HAP-1 (cell line): ENCODE data around the gene NR5A2.

Source experiments
- DNase-seq, 2 experiments: peaks; one replicate each; pipeline ENCODE4 v3.0.0-alpha.2; 2016 to 2020; ENCODE audit warnings: low spot score in 2 of 2
- H3K27me3 ChIP-seq: fragments of 250-450 bp; sonication (Bioruptor Pico); 2 replicates; pipeline ENCODE4 v1.5.1; 2020; ENCODE audit warnings: low read depth, mild to moderate bottlenecking, moderate library complexity
- H3K36me3 ChIP-seq: fragments of 250-450 bp; sonication (Bioruptor Pico); replicated peaks from 2 replicates; pipeline ENCODE4 v1.5.1; 2020; ENCODE audit warnings: mild to moderate bottlenecking
- H3K4me1 ChIP-seq: fragments of 250-450 bp; sonication (Bioruptor Pico); 2 replicates; pipeline ENCODE4 v1.5.1; 2020; ENCODE audit warnings: mild to moderate bottlenecking
- H3K4me3 ChIP-seq: fragments of 250-450 bp; sonication (Bioruptor Pico); 2 replicates; pipeline ENCODE4 v1.5.1; 2020; ENCODE audit warnings: mild to moderate bottlenecking, moderate library complexity
- H3K9me3 ChIP-seq: fragments of 250-450 bp; sonication (Bioruptor Pico); 2 replicates; pipeline ENCODE4 v1.5.1; 2020; ENCODE audit warnings: mild to moderate bottlenecking, moderate library complexity
- in situ Hi-C: fragments of 300-500 bp; cut with MboI; formaldehyde crosslinking; loops from 3 replicates; pipeline ENCODE4 v1.14.3; 2020; ENCODE audit warnings: low sequenced_read_pairs, inconsistent platforms, mixed read lengths

Gene NR5A2

DNA sequence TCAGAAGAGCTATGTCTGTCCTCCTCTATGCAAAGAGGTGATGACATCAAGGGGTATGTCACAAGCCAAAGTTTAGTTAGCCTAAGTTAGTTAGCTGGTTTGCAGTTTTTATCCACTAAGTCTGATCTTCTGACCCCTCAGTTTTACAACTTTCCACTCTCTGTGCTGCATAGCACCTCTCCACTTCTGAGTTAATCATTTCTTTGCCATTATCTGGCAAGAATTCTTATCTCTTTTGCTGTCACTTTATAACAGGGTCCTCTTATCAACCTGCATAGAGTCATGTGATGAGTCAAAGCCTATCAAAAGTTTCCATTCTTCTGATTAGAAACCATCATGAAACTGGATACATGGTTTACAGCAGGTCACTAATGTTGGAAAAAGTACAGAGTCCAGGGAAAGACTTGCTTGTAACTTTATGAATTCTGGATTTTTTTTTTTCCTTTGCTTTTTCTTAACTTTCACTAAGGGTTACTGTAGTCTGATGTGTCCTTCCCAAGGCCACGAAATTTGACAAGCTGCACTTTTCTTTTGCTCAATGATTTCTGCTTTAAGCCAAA, at the start of gene NR5A2:
TSS of gene NR5A2 (plus strand) at position 447 of the 560 bp plus-strand sequence. CDS start 138 bp downstream, outside the sequence.
- no peaks in the 10 kb centered on the region for H3K27me3 ChIP-seq
- H3K36me3 ChIP-seq: no peaks in the 10 kb centered on the region
- H3K9me3 ChIP-seq: no peaks in the 10 kb centered on the region; the same call in 1 of the 2 replicates
- DNase-seq: no peak
- H3K4me3 ChIP-seq: peak within 1 kb of the TSS; percentile 43
- in situ Hi-C loops: no loop called here
- peaks cover 9% of the 10 kb centered on the region for H3K4me1 ChIP-seq

DNA sequence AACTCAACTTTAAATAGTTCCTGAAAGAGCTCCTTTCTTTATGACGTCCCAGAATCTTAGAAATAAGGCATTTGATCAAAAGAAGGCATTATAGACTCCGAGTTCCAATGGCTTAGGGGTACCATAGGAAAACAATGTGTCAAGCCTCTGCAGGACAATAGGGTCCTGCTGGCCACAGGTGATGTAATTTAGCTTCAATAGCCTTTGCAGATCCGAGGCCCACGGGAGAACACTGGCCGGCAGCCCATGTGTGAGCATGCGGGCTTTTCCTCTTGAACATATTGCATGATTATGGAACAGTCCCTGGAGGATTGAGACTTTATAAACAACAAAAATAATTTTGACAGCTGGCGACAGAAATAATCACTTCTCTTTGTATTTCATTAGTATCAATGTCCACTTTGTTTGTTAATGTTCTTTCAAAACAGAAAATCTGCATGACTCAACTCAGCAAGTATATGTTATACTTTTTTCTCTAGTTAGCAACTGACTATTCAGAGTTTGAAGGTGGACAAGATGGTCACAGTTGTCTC, 49.0 kb upstream of the NR5A2 start:
- DNase-seq: no peak
- no peaks in the 10 kb centered on the region for H3K36me3 ChIP-seq

DNA sequence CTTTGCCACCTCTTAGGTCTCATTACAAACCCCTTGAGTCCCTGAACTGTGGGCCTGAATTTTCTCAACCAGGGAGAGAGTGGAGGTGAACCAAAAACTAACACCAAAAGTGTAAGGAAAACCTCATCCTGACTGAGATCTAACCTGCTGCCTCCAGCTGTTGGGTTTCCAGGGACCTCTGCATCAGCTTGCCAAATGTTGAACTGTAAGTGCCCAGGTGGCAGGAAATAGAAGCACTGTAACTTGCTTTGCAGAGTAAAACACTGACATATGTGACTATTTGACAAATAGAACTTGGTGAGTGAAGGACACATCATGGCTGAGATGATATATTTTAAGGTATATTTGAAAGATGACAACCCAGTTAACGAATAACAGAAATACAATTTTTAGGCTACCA, 48.4 kb upstream of the NR5A2 start:
- Histone ChIP-seq H3K4me3 (no peak overlapping the region), H3K36me3 (no peaks in the 10 kb centered on the region), H3K9me3 (no peaks in the 10 kb centered on the region), H3K4me1 (peaks cover 24% of the 10 kb centered on the region), H3K27me3 (no peaks in the 10 kb centered on the region)
- DNase-seq: no peak
- in situ Hi-C loops: no loop called here

More for the DNA sequence above, 49.0 kb upstream of the NR5A2 start:
- Histone ChIP-seq H3K4me3 (no peak overlapping the region), H3K4me1 (peaks cover 24% of the 10 kb centered on the region), H3K27me3 (no peaks in the 10 kb centered on the region), H3K9me3 (no peaks in the 10 kb centered on the region)
- in situ Hi-C loops: no loop called here

DNA sequence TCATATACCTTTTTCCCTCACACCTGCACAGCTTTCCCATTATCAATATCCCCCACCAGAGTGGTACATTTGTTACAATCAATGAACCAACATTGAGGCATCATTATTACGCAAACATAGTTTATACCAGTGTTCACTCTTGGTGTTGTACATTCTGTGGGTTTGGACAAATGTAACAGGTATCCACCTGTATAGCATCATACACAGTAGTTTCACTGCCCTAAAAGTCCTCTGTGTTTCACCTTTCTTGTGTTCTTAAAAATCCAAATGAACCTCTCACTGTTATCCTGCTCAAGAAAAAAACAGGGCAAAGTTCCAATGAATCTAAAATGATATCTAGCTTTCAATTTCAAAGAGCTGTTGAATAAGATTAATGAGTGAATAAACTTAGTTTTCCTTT, 45.9 kb upstream of the NR5A2 start:
- H3K4me3 ChIP-seq: no peak overlapping the region
- H3K36me3 ChIP-seq: no peaks in the 10 kb centered on the region
- no peaks in the 10 kb centered on the region for H3K27me3 ChIP-seq
- peaks cover 6% of the 10 kb centered on the region for H3K4me1 ChIP-seq
- no peaks in the 10 kb centered on the region for H3K9me3 ChIP-seq
- no peak for DNase-seq
- in situ Hi-C loops: no loop called here

DNA sequence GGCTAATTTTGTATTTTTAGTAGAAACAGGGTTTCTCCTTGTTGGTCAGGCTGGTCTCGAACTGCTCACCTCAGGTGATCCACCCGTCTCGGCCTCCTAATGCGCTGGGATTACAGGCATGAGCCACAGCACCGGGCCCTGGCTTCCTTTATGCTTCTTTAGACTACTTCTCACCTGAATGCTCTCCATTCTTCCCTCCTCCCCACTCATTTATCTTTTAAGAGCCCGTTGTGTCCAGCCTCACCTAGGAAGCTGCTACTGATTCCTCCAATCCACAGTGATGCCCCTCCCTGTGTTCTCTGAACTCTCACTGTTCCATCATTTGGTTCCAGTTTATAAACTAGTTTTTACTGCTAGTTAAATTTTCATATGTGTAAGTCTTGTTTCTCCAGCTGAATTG, 44.9 kb upstream of the NR5A2 start:
- Histone ChIP-seq H3K4me1 (no peaks in the 10 kb centered on the region; the same call in none of the 2 replicates), H3K9me3 (no peaks in the 10 kb centered on the region), H3K4me3 (no peak overlapping the region), H3K27me3 (no peaks in the 10 kb centered on the region), H3K36me3 (no peaks in the 10 kb centered on the region)
- in situ Hi-C loops: no loop called here
- DNase-seq: no peak

DNA sequence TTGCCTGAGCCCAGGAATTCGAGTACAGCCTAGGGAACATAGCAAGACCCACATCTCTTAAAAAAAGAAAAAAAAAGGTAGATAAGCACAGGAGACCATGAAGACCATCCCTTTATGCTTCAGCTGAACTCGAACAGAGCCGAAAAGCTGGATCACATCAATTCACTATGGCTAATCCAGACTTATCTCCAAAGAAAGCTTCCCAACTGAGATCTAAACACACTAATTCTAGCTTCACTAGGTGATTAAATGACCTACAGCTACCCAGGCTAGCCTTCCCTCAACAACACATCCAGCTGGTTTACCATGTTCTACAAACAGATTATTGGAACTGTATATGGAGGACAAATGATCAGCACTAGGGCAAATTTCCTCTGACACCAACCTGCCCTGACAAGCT, 44.0 kb upstream of the NR5A2 start:
- in situ Hi-C loops: no loop called here
- H3K27me3 ChIP-seq: no peaks in the 10 kb centered on the region
- no peak for DNase-seq
- H3K9me3 ChIP-seq: no peaks in the 10 kb centered on the region
- no peaks in the 10 kb centered on the region for H3K4me1 ChIP-seq
- no peaks in the 10 kb centered on the region for H3K36me3 ChIP-seq
- no peak overlapping the region for H3K4me3 ChIP-seq

DNA sequence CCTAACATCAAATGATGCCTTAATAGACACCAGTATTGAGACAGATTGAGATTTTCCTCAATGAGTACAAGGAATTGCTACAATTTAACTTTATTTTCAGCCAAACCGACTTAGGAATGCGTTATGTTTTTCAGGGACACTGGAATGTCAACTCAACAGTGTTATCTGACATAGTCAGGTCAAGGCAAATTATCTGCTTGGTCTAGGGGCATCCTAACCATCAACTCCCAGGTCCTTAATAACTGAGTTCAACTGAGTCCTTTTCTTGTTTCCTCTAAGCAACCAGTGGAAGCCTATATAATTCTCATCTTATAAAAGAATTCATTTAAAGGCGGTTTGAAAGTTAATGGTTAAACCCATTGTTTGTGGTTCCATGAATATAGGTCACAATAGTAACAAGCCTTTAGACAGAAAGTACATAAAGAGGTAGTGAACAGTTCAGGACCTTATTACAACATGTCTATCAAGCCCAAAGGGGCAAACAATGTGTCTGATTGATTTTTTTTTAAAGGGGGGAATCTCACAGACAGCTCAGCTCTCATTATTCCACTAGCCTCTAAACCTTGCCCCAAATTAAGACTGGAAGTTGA, 32.3 kb upstream of the NR5A2 start:
- Histone ChIP-seq H3K36me3 (no peaks in the 10 kb centered on the region), H3K4me1 (peaks cover 5% of the 10 kb centered on the region), H3K27me3 (no peaks in the 10 kb centered on the region), H3K4me3 (no peak overlapping the region), H3K9me3 (no peaks in the 10 kb centered on the region)
- in situ Hi-C loops: no loop called here
- peak in 1 of 2 experiments; percentile 39 for DNase-seq

DNA sequence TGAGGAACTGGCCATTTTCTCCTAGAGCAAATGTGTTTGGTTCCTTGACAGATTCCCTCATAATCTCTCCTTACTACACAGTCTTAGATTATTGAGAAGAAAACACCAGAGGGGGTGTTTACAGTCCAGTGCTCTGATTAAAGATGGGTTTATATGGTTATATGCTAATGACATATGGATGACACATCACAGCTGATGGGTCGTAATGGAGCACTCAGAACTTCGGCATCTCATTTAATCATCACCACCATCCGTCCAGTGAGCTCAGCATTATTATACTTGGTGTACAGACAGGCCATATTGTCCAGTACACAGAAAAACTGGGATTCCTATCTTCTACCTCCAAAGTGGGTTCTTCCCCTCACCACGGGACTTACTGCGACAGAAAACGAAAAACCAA, 22.3 kb upstream of the NR5A2 start:
- no peaks in the 10 kb centered on the region for H3K36me3 ChIP-seq
- H3K4me3 ChIP-seq: no peak overlapping the region
- H3K9me3 ChIP-seq: no peaks in the 10 kb centered on the region
- no peak for DNase-seq
- in situ Hi-C loops: no loop called here
- H3K4me1 ChIP-seq: no peaks in the 10 kb centered on the region
- H3K27me3 ChIP-seq: no peaks in the 10 kb centered on the region

DNA sequence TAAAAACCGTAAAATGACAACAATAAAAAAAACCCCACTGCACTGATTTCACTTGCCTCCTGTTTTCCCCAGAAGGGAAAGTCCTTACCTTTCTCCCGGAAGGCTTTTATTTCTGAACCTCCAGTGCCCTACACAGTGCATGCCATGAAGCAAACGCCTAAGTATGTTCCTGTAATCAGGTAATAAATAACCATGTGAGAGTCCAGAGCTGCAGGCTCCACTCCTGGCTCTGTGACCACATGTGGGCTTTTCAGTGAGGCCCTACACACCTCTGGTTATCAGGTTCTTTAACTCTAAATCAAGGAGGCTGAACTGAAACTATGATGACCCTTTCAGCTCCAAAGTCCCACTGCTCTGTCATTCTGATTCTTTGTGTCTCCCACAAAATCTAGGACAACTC, 20.8 kb upstream of the NR5A2 start:
- in situ Hi-C loops: no loop called here
- DNase-seq: no peak

DNA sequence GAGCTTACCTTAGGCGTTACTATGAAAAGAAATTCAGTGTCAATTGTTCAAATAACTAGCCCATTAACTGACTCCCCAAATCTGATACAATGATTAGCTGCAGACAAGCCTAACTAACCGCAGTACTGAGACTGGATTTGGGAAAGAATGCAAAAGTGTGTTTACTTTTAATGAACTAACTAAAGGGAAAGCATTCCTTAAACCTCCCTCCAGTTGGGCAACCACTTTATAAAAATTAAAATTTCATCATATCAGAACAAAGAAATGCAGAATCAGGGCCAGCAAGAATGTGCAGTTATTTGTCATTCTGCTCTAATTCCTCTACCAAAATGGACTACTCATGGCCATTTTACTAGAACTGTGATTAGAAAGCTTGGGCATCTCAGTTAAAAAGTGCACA, 11.7 kb upstream of the NR5A2 start:
- no peaks in the 10 kb centered on the region for H3K9me3 ChIP-seq
- DNase-seq: no peak
- in situ Hi-C loops: no loop called here
- H3K4me1 ChIP-seq: no peaks in the 10 kb centered on the region
- H3K36me3 ChIP-seq: no peaks in the 10 kb centered on the region
- no peaks in the 10 kb centered on the region for H3K27me3 ChIP-seq
- H3K4me3 ChIP-seq: no peak overlapping the region

More for the DNA sequence above, 20.8 kb upstream of the NR5A2 start:
- no peaks in the 10 kb centered on the region for H3K4me1 ChIP-seq
- no peaks in the 10 kb centered on the region for H3K36me3 ChIP-seq
- no peaks in the 10 kb centered on the region for H3K27me3 ChIP-seq
- H3K4me3 ChIP-seq: no peak overlapping the region
- H3K9me3 ChIP-seq: no peaks in the 10 kb centered on the region

DNA sequence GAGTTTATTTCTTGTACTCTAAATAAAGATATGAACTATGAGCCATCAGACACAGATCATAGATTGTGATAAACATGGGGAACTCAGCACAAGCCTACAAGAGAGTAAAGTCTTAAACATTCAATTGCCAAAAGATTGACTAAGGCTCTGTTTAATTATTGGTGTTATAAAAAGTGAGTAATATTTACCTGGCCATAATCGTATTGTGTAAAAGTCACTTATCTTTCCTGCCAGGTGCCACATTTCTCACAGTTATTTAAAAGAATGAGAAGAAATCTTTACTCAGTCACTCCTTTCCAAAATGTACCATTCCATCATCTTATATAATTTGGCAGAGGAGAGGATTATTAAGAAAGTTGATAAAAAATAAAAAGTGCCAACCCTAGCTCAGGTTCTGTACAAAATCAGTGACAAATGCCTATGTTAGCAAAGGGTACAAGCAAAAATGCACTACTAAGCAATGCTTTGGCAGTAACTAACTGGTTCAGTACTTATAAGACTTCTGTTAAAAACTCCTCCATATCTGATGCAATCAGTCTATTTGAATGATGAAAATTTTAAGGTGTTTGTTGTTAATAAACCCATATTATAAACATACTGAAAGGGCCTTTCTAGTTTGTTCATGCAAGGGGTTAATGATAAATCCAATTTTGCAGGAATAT, 5.8 kb upstream of the NR5A2 start:
- Histone ChIP-seq H3K36me3 (no peaks in the 10 kb centered on the region), H3K4me3 (no peak overlapping the region), H3K9me3 (no peaks in the 10 kb centered on the region; the same call in 1 of the 2 replicates), H3K27me3 (no peaks in the 10 kb centered on the region), H3K4me1 (no peaks in the 10 kb centered on the region)
- DNase-seq: no peak
- in situ Hi-C loops: no loop called here

DNA sequence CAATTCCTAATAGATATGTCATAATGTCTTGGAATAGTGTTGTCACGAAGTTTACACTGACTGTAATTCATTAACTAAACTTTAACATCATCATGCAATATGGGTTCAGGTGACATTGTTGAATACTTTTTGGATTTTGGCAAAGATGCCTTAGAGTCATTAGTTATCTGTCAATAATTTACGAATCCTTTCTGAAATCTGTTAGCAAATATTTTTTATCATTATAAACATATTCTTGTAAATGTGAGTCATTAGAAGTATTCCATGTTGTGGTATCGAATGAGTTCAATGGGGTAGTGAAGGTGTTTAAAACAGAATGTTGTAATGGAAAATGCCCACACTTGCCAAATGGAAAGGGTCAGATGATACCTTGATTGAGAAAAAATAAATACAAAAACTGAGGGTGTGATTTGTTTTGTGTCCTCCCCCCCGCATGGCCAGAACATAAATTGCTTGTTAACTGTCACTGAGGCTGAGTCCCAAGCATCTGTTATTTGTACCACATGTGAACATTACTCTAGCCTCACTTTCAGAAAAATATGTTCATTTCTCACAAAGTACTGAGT, 5.2 kb upstream of the NR5A2 start:
- Histone ChIP-seq H3K36me3 (no peaks in the 10 kb centered on the region), H3K27me3 (no peaks in the 10 kb centered on the region), H3K9me3 (no peaks in the 10 kb centered on the region; the same call in 1 of the 2 replicates), H3K4me1 (no peaks in the 10 kb centered on the region), H3K4me3 (no peak overlapping the region)
- no peak for DNase-seq
- in situ Hi-C loops: no loop called here

DNA sequence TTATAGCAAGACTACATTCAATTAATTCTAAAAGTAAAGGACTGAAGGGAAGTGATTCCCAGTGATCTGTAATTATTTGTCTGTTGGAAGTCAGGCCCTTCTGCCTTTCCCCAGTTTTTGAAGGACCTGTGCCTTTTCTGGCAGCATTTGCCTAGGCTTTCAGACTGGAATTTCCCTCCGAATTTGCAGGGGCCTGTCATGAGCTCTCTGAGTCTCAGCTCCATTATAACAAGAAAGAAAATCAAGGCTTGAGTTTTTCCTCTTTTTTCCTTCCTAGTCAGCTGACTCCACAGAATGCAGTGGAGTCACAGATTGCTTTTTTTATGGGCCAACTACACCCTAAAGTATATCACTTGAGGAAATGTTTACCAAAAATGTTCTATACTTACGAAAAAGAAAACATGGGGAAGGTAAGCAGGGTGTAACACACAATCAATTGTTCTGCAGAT, 1.1 kb downstream of the NR5A2 start:
- H3K27me3 ChIP-seq: no peaks in the 10 kb centered on the region
- no peaks in the 10 kb centered on the region for H3K9me3 ChIP-seq
- in situ Hi-C loops: no loop called here
- H3K36me3 ChIP-seq: no peaks in the 10 kb centered on the region
- peak in 1 of 2 experiments; percentile 30 for DNase-seq
- peak overlapping the region; percentile 43 for H3K4me3 ChIP-seq
- H3K4me1 ChIP-seq: peaks cover 9% of the 10 kb centered on the region
